Heart left ventricle (tissue), 16 donors: Measurements from ENCODE around the gene KRT10. TPM values are rescaled to one million over a fixed set of nuclear protein-coding genes. Genes with fewer than 3 reads are reported as not detected.
A peak's percentile ranks its signal among the peaks of the same experiment; 100 is the strongest.

Experiments used
- ATAC-seq, 4 donors: fragments of 200-7000 bp; cut with Tn5 transposase; one replicate each; pipeline ENCODE4 v1.9.1; 2020 to 2022; ENCODE audit warnings: moderate library complexity in 4 of 4, mild to moderate bottlenecking in 3 of 4, moderate number of reproducible peaks in 1 of 4
- DNase-seq, 5 donors: peaks; one replicate each; pipeline ENCODE4 v3.0.0-alpha.2; 2020
- H3K27ac ChIP-seq, 12 donors: fragments of 200-600 bp; sonication (generic) in 4 of 12; one replicate each; pipeline versions ENCODE4 v1.5.0 to v1.8.0; 2016 to 2022; ENCODE audit warnings: mild to moderate bottlenecking in 2 of 12
- H3K27me3 ChIP-seq, 9 donors: fragments of 200-600 bp; sonication (generic) in 2 of 9; one replicate each; pipeline versions ENCODE4 v1.5.1 to v1.8.0; 2016 to 2022; ENCODE audit warnings: mild to moderate bottlenecking in 3 of 9
- H3K36me3 ChIP-seq, 9 donors: fragments of 200-600 bp; sonication (generic) in 2 of 9; one replicate each; pipeline versions ENCODE4 v1.5.0 to v1.8.0; 2018 to 2022; ENCODE audit warnings: mild to moderate bottlenecking in 2 of 9
- H3K4me1 ChIP-seq, 12 donors: fragments of 200-600 bp; sonication (generic) in 4 of 12; one replicate each; pipeline versions ENCODE4 v1.5.0 to v1.8.0; 2016 to 2022; ENCODE audit warnings: mild to moderate bottlenecking in 3 of 12
- H3K4me3 ChIP-seq, 12 donors: fragments of 200-600 bp; sonication (generic) in 4 of 12; one replicate each; pipeline versions ENCODE4 v1.5.0 to v1.8.0; 2017 to 2022; ENCODE audit warnings: mild to moderate bottlenecking in 9 of 12, moderate library complexity in 4 of 12
- H3K9me3 ChIP-seq, 12 donors: fragments of 200-600 bp; sonication (generic) in 4 of 12; one replicate each; pipeline versions ENCODE4 v1.5.0 to v1.8.0; 2016 to 2022; ENCODE audit warnings: mild to moderate bottlenecking in 1 of 12
- CTCF ChIP-seq, 12 donors: fragments of 200-600 bp; sonication (generic) in 4 of 12; IDR thresholded peaks; one replicate each; pipeline versions ENCODE4 v1.5.0 to v1.8.0; 2018 to 2022; ENCODE audit warnings: antibody characterized with exemption in 12 of 12, mild to moderate bottlenecking in 5 of 12
- POLR2A ChIP-seq, 2 donors: fragments of 450-650 bp; IDR thresholded peaks; one replicate each; pipeline ENCODE4 v1.6.1; 2017; ENCODE audit warnings: antibody characterized with exemption in 2 of 2, mild to moderate bottlenecking in 2 of 2, moderate library complexity in 2 of 2
- WGBS, 4 donors: extraction: QIAGEN DNeasy Blood & Tissue Kit in 2 of 4; methylation state at CpG; one replicate each; pipeline versions ENCODE4 v1.1.5 to v1.1.7; 2013 to 2018; 5-methylcytosine and 5-hydroxymethylcytosine counted together
- intact Hi-C, 10 donors: fragments of 100-400 bp; cut with DNase I; formaldehyde crosslinking; loops; one replicate each; pipeline versions ENCODE4 v1.11.1 to v1.14.2; 2022
- polyA plus RNA-seq, 2 donors: library from polyadenylated mRNA; stranded (reverse); fragments of 200-250 nt; gene quantifications; one replicate each; pipeline ENCODE4 v1.2.3, GENCODE V29; 2013
- total RNA-seq, 9 donors: library from RNA; depleted of rRNA in 2 of 9; stranded (reverse); fragments of >200 nt in 2 of 9; fragmentation: NEBNext Ultra II Directional in 3 of 9; extraction: Animal tissue kit (Norgen Biotek cat#: 25700) in 3 of 9; gene quantifications; one replicate each; pipeline versions ENCODE4 v1.1.0 to v1.2.4, GENCODE V29; 2016 to 2023
- donor health status: ischemic (EF 13 %, LVEDD 7.1; RV severe dilation, severe dysfunction).
- donor health status: healthy with polysubstance abuse.
- donor health status: DM: no; HTN: yes; CAD: no.
- donor health status: DM: no; HTN: no; CAD: no.
- donor health status: ischemic (EF 25% LVEDD 6.9; RV normal size, moderate dysfunction).
- donor health status: ischemic (EF 25% LVEDD 5.7; RV mildly dilated, moderate dysfunction).
- donor health status: healthy.
- donor health status: DM: yes; HTN: yes; CAD: no.
- donor health status: ischemic (EF 35%, LVEDD 5.7; RV mildly dilated, moderate dysfunction).
- donor health status: nonischemic (EF 11% LVEDD 7.7; RV severe dilation, severe dysfunction).
- donor health status: DM: yes; HTN: yes; CAD: no.
- donor health status: PGD.
- donor health status: ischemic (EF 29% LVEDD 5.4; RV normal size, mild dysfunction).
- donor health status: nonischemic (EF 23%, LVEDD 6.1; RV moderate dilation, normal function).

The KRT10 gene
- total and polyA plus RNA-seq, 11 donors, result 17.6 to 81.9 (median 50.1) TPM

GRCh38 chr17:40806131-40806530 lies 16.3 kb downstream of the KRT10 start:
- Histone ChIP-seq H3K4me1 (peaks cover 0 to 30% (median 18%) of the 10 kb centered on the region in 12 donors), H3K27me3 (peaks cover 0 to 40% (median 0%) of the 10 kb centered on the region in 9 donors), H3K9me3 (no peaks in the 10 kb centered on the region), H3K27ac (no peak overlapping the region), H3K4me3 (no peak overlapping the region), H3K36me3 (no peaks in the 10 kb centered on the region)
- intact Hi-C loops, result loop anchor here in 6 of 10 donors (5.0 to 10.0 kb wide), 7 partner anchors 49 to 861 kb away; no protein-coding TSS in a partner anchor
- DNase-seq (no peak), ATAC-seq (no peak)
- TF ChIP-seq POLR2A (IDR thresholded peaks at IDR 0.05) (no peak), CTCF (IDR thresholded peaks at IDR 0.05) (no peak)
- WGBS, 4 donors, result 68 to 79% (median 72%) methylated on average over 3 of the region's 3 CpGs

- Histone ChIP-seq H3K36me3 (no peaks in the 10 kb centered on the region), H3K27me3 (peaks cover 0 to 37% (median 8%) of the 10 kb centered on the region in 9 donors), H3K27ac (no peak overlapping the region), H3K4me3 (no peak overlapping the region), H3K4me1 (peaks cover 0 to 6% (median 1%) of the 10 kb centered on the region in 12 donors), H3K9me3 (no peaks in the 10 kb centered on the region)
- TF ChIP-seq CTCF (IDR thresholded peaks at IDR 0.05), result peak; percentile 72 to 92 (median 83)
- TF ChIP-seq POLR2A (IDR thresholded peaks at IDR 0.05), result no peak
- 8 to 14% (median 11%) methylated on average over 13 of the region's 13 CpGs for WGBS, 4 donors
- ATAC-seq, result peak; percentile 61 to 90 (median 86)
- intact Hi-C loops, result loop anchor here in 9 of 10 donors (1.0 to 10.0 kb wide), 12 partner anchors 51 to 864 kb away; no protein-coding TSS in a partner anchor
- DNase-seq, result peak; percentile 65 to 78 (median 70)
These were observed 18.8 kb downstream of the KRT10 start for GRCh38 chr17:40803617-40804082.

- H3K27me3 ChIP-seq, result peaks cover 0 to 39% (median 19%) of the 10 kb centered on the region in 9 donors
- no peak for TF ChIP-seq CTCF (IDR thresholded peaks at IDR 0.05)
- TF ChIP-seq POLR2A (IDR thresholded peaks at IDR 0.05), result no peak
- 59 to 70% (median 66%) methylated on average over 2 of the region's 2 CpGs for WGBS, 4 donors
- no peak overlapping the region for H3K27ac ChIP-seq
- H3K36me3 ChIP-seq, result no peaks in the 10 kb centered on the region
- no peak for ATAC-seq
- peaks cover 0 to 4% (median 0%) of the 10 kb centered on the region in 12 donors for H3K4me1 ChIP-seq
- no peak for DNase-seq
- intact Hi-C loops, result loop anchor here in 9 of 10 donors (5.0 to 10.0 kb wide), 8 partner anchors 54 to 866 kb away; no protein-coding TSS in a partner anchor
- no peak overlapping the region for H3K4me3 ChIP-seq
- H3K9me3 ChIP-seq, result no peaks in the 10 kb centered on the region
These were observed 21.3 kb downstream of the KRT10 start for GRCh38 chr17:40801157-40801556.

- WGBS, 4 donors, result 66 to 83% (median 80%) methylated on average over 1 of the region's 1 CpG
- intact Hi-C loops, result loop anchor here in 9 of 10 donors (5.0 to 10.0 kb wide), 8 partner anchors 54 to 867 kb away; no protein-coding TSS in a partner anchor
- no peak for DNase-seq
- Histone ChIP-seq H3K27ac (no peak overlapping the region), H3K9me3 (no peaks in the 10 kb centered on the region), H3K4me3 (no peak overlapping the region), H3K27me3 (peaks cover 0 to 41% (median 19%) of the 10 kb centered on the region in 9 donors), H3K4me1 (peaks cover 0 to 4% (median 0%) of the 10 kb centered on the region in 12 donors), H3K36me3 (no peaks in the 10 kb centered on the region)
- TF ChIP-seq POLR2A (IDR thresholded peaks at IDR 0.05) (no peak), CTCF (IDR thresholded peaks at IDR 0.05) (no peak)
- ATAC-seq, result no peak
These were observed 22.0 kb downstream of the KRT10 start for GRCh38 chr17:40800381-40800780.
